ENCODE data around the gene CTSZ. TPM values are rescaled to one million over a fixed set of nuclear protein-coding genes. Genes with fewer than 3 reads are reported as not detected.
"Not testable (repeated sequence)": the region's sequence is repeated elsewhere in the genome, so short reads cannot be mapped to it uniquely, and the experiment has no call there.

The CTSZ gene
- total and polyA plus RNA-seq, 10 of the 15 experiments (the other 5 are each of a cell fraction or from before 2014, with no cell fraction given), result 6.0 to 301 (median 154) TPM

GRCh38 chr20:59013031-59013951 lies 6.2 kb upstream of the CTSZ start (continued):
- TF ChIP-seq SKIL (IDR thresholded peaks at IDR 0.05; ENCODE audit: low read depth, poor library complexity, severe bottlenecking) (no peak), FOXM1 (IDR thresholded peaks at IDR 0.05; ENCODE audit: low read depth, low read length) (no peak), EGR1 (IDR thresholded peaks at IDR 0.05; ENCODE audit: borderline replicate concordance in 1 of 2, low read depth in 2 of 2, low read length in 2 of 2) (no peak), KDM1A (IDR thresholded peaks at IDR 0.05; ENCODE audit: borderline replicate concordance) (no peak), PAX8 (IDR thresholded peaks at IDR 0.05) (no peak)

DNA sequence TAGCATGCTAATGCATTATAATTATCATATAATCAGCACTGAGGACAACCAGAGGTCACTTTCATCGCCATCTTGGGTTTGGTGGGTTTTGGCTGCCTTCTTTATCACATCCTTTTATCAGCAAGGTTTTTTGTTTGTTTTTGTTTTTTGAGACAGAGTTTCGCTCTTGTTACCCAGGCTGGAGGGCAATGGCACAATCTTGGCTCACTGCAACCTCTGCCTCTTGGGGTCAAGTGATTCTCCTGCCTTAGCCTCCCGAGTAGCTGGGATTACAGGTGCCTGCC lies 4.8 kb upstream of the CTSZ start:
- RAD21 ChIA-PET (ENCODE audit: unreplicated experiment); FAIRE-seq; H3K4me3 ChIP-seq; H3K36me3 ChIP-seq (ENCODE audit: control insufficient read depth in 2 of 2, insufficient read depth in 2 of 2, low read length in 1 of 2); intact Hi-C loops (cut with micrococcal nuclease; ENCODE audit: unreplicated experiment); ATAC-seq; H3K79me2 ChIP-seq (ENCODE audit: control insufficient read depth, insufficient read depth, low read length); H2AFZ ChIP-seq (ENCODE audit: control insufficient read depth, low read depth, low read length); DNase-seq (ENCODE audit: low read depth, low spot score); H3K9me3 ChIP-seq (replicated peaks; ENCODE audit: control insufficient read depth, insufficient read depth, low read length); in situ Hi-C loops (cut with MboI); POLR2A ChIA-PET; H3K4me2 ChIP-seq (ENCODE audit: control insufficient read depth, insufficient read depth); H3K27ac ChIP-seq (ENCODE audit: control insufficient read depth, insufficient read depth); BruUV-seq (replicated peaks); CTCF ChIA-PET; H4K20me1 ChIP-seq (ENCODE audit: control insufficient read depth, insufficient read depth); H3K27me3 ChIP-seq (replicated peaks in 1 of 2; ENCODE audit: control insufficient read depth in 2 of 2, insufficient read depth in 2 of 2, low read length in 1 of 2); H3K9ac ChIP-seq (ENCODE audit: control insufficient read depth, insufficient read depth, low read length): not testable (repeated sequence)
- peaks cover 21% of the 10 kb centered on the region for H3K4me1 ChIP-seq (ENCODE audit: control insufficient read depth, insufficient read depth, low read length)
- SMC1A ChIA-PET (ENCODE audit: uncharacterized antibody, unreplicated experiment), result interaction anchor here (1.0 kb wide), 1 partner anchor 14 kb away, joined by 3 read pairs; no protein-coding TSS in a partner anchor
- 91% methylated on average over 3 of the region's 3 CpGs for WGBS (ENCODE audit: insufficient coverage, insufficient replicate concordance, low lambda C conversion rate, missing lambda C conversion rate)

All from GM12878 (cell line).